ELR (cell line): Measurements from ENCODE around the gene CACNA1D.
A peak's percentile ranks its signal among the peaks of the same experiment; 100 is the strongest.
"Not testable (repeated sequence)": the region's sequence is repeated elsewhere in the genome, so short reads cannot be mapped to it uniquely, and the experiment has no call there.

Source experiments
- DNase-seq: peaks from one replicate; pipeline ENCODE4 v3.0.0-alpha.2; 2015; ENCODE audit warnings: low read depth

Gene CACNA1D

DNA sequence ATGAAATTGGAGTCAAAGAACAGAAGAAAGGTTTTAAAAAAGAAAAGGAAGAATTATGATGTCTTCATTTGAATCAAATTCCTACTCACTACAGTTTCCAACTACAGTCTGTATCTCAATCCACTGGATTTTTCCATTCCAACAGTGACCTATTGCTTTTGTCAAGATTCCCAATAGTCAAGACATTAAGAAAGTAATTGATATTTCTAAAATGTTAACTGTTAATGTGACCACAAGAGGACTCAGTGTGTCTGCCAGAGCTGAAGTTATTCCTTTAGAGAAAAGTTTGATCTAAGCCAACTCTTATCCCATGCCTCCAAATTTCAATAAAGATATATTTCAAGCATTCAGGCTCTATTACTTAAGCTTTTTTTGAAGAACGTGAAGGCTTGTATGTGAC lies 163.2 kb downstream of the CACNA1D start:
- no peak for DNase-seq

- DNase-seq: no peak
Measured at GRCh38 chr3:53658613-53659193, 164.3 kb downstream of the CACNA1D start.

GRCh38 chr3:53659996-53660395 lies 165.6 kb downstream of the CACNA1D start:
- DNase-seq: no peak

DNA sequence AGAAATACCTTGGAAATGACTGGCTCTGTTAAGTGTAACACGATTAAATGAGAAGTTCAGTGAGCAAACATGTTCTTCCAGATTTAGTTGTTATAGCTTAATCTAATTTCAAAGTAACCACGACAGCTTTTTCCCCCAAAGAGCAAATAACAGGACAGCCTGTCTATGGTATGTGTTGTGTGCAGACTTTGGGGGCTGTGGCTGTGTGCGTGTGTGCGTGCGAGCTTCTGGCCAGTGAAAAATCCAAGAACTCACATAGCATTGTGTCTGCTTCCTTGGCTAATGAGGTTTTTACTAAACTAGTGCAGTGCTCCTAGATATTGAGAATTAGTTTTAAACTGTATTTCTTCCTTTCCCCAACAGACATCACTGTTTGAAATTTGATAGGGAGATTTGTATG lies 167.1 kb downstream of the CACNA1D start:
- no peak for DNase-seq

GRCh38 chr3:53664812-53665211 lies 170.4 kb downstream of the CACNA1D start:
- not testable (repeated sequence) for DNase-seq

- no peak for DNase-seq
Measured at GRCh38 chr3:53665608-53666425, 171.4 kb downstream of the CACNA1D start.

DNA sequence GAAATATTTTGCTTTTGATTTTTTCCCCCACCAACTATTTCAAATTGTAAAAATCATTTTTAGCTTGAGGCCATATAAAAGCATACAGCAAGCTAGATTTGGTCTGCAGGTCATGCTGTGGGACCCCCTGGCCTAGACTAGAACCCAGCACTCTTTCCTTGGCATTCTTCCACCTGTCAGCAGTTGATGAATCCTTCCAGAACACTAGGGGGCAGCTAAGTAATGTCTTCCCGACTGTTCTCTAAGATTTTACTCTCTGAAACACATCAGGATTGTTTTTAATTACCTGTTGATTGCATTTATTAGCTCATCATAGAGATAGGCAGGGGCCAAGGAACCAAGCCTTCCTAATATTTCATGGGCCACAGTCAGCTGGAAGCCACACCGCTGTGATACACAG lies 174.5 kb downstream of the CACNA1D start:
- peak; percentile 28 for DNase-seq

DNA sequence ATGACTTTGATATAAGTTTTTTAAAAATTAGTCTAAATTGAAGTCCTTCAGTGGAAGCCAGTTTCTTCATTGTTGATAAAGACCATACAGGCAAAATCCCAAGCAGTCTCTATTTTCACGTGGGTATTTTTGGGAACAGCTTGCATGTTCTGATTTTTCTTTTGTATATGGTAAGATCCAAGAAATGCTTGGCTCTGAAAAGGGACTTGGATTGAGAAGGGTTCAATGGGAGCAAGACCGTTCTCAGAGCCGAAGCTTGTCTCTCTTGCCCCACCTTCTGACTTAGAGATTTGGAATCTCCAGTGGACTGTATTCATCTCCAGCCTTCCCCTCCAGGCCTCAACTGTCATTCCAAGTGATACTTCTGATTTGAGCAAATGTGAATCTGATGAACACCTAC lies 176.3 kb downstream of the CACNA1D start:
- no peak for DNase-seq

GRCh38 chr3:53671192-53671960 lies 177.0 kb downstream of the CACNA1D start:
- no peak for DNase-seq

GRCh38 chr3:53671961-53672299 lies 177.5 kb downstream of the CACNA1D start:
- DNase-seq: no peak

GRCh38 chr3:53672981-53673380 lies 178.6 kb downstream of the CACNA1D start:
- DNase-seq: no peak

- DNase-seq: no peak
Measured at GRCh38 chr3:53673722-53674350, 179.4 kb downstream of the CACNA1D start.

DNA sequence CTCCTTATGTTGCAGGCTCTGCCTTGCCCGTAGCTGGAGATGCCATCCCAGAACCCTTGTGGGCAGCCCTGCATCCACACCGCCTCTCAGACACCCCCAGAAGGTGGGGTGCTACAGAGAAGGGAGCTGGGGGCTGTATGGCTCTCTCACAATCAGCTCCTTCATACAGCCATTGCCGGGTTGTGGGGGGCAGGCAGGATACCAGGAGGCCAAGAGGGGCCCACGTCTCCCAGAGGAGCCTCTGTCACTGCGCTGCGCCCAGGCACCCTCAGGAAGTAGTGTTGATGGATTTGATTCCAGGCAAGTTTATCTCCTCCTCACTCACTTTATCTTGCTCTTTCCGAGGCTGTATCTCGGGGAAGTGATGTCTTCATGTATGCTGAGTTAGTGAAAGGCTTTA lies 180.2 kb downstream of the CACNA1D start:
- no peak for DNase-seq

DNA sequence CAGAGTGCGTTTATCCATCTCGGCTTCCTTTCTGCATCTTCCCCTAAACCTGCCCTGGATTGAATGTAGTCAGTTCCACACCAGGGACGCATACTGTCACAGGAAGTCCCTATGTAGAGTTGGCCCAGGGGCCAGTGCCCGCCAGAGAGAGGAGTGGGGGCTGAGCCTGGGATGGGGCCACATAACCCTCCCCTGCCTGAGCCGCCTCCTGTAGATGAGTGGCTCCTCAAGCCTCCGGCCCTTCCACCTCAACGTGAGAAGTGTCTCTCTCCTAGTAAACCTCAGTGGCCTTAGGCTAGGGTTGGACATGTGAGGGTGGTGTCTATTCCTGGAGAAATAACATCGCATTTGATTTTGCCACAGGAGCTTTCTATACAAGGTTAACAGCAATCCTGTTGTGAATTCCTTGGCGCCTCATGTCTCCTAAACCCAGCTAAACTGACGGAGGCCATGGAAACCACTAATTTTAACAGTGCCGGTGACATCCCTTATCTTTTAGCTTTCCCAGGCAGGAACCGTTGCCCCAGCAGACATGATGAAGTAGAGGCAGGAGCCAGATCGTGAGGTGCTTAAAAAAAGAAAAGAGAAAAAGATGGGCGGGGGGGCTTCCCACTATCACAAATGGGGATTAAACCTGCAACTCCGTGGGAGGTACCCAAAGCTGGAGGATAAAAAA lies 180.7 kb downstream of the CACNA1D start:
- no peak for DNase-seq

DNA sequence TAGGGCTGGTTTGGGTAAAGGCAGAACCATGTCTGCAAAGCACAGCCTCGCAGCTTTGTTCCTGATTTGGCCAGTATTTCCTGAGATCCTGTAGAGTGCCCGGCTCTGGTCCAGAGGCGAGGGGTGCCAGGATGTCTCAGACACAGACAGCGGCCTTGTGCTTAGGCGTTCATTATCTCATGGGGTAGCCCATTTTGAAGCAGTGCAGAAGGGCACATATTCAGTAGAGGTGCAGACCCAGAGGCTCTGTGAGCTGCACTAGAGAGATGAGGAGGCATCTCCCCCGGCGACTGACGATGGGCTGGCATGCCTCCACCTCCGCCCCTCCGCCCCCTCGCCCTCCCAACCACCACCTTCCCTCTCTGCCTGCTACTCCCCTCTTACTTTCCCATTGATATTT lies 181.5 kb downstream of the CACNA1D start:
- no peak for DNase-seq

GRCh38 chr3:53677413-53677812 lies 183.0 kb downstream of the CACNA1D start:
- DNase-seq: no peak

GRCh38 chr3:53680028-53680427 lies 185.6 kb downstream of the CACNA1D start:
- DNase-seq: no peak

DNA sequence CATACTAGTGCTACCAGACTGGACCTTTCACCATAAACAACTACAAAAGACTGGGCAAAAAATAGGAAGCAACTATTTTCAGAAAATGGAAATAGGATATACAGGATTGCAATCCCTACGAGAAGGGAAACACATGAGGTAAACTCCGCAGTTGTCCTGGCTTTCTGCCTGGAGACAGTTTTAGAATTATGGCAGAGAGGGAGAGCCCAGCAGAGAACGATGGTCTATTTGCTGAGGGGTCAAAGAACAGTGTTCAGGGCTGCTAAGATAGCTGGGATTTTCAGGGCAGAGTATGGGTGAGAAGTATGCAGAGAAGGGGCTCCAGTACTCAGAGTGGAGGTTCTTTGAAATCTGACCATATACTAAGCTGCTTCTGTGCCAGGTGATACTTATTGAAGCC lies 188.4 kb downstream of the CACNA1D start:
- DNase-seq: no peak

DNA sequence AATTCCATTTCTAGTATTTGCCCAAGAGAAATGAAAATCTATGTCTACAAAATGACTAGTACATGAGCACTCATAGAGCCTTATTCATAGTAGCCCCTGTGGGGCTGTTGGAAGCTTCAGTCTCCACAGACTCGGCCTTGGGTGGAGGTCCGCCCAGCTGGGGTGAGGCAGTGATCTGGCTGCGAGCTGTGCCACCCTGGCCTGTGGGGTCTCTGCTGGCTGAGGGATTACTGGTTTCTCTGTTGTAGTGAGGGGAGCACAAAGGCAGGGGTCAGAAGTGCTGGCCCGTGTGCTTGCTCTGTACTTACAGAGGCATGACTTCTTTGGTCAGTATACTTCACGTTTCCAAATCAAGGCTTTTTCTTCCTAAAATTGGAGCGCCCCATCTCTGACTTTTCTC lies 193.7 kb downstream of the CACNA1D start:
- no peak for DNase-seq

DNA sequence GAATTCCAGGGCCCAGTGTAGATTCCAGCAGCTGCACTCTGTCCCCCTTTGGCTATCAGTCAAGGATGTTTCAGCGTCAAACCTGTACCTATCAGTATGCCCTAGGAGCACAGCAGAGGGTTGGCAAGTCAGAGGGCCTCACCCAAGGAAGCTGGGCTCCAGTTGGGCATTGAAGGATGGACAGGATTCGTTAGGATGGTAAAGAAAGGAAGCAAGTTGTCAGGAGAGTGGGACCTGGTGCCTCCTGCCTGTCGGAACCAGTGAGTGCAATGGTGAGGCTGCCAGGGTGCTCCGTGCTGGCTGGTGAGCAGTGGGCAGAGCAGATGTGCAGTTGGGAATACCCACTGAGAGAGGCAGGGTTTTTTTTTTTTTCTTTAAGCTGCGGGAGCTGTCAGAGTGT lies 194.6 kb downstream of the CACNA1D start:
- no peak for DNase-seq

DNA sequence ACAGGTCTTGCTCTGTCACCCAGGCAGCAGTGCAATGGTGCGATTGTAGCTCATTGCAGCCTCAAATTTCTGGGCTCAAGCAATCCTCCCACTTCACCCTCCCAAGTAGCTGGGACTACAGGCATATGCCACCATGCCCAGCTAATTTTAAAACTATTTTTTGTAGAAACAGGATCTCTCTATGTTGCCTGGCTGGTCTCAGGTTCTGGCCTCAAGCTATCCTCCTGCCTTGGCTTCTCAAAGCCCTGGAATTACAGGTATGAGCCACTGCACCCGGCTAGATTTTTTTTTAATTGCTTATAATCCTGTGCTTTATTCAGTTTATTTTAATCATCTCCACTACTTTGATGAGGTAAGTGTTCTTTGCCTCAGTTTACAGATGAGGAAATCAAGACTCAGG lies 195.3 kb downstream of the CACNA1D start:
- no peak for DNase-seq

GRCh38 chr3:53690521-53690920 lies 196.1 kb downstream of the CACNA1D start:
- DNase-seq: no peak
